Calu3 (cell line): Measurements from ENCODE around the gene ELMOD3. TPM values are rescaled to one million over a fixed set of nuclear protein-coding genes. Genes with fewer than 3 reads are reported as not detected.

Source experiments
- BruUV-seq: library from RNA; stranded (reverse); fragments of 400-500 nt; replicated peaks from 2 replicates; lab custom pipeline; 2021; lab: Mats Ljungman, UMichigan
- CTCF ChIA-PET: fragments of 300-600 bp; sonication (Branson Sonifier 250); formaldehyde crosslinking; loops from one replicate; lab custom pipeline; 2022; ENCODE audit warnings: antibody characterized with exemption; lab: Charles Lee
- DNase-seq: peaks from one replicate; pipeline ENCODE4 v3.0.0; 2022
- H3K27ac Mint-ChIP-seq: one replicate; pipeline ENCODE4 v1.8.0; 2022; ENCODE audit warnings: mixed read lengths; ENCODE audit not compliant: unreplicated experiment
- H3K27me3 Mint-ChIP-seq: one replicate; pipeline ENCODE4 v1.8.0; 2022; ENCODE audit warnings: mixed read lengths; ENCODE audit not compliant: unreplicated experiment
- H3K36me3 Mint-ChIP-seq: one replicate; pipeline ENCODE4 v1.8.0; 2022; ENCODE audit warnings: mild to moderate bottlenecking, moderate library complexity, mixed read lengths; ENCODE audit not compliant: insufficient read depth, unreplicated experiment
- H3K4me1 Mint-ChIP-seq: one replicate; pipeline ENCODE4 v1.8.0; 2022; ENCODE audit warnings: mild to moderate bottlenecking, low read depth, mixed read lengths; ENCODE audit not compliant: unreplicated experiment
- H3K4me3 Mint-ChIP-seq: one replicate; pipeline ENCODE4 v1.8.0; 2022; ENCODE audit warnings: mild to moderate bottlenecking, low read depth, moderate library complexity, mixed read lengths; ENCODE audit not compliant: unreplicated experiment
- H3K9me3 Mint-ChIP-seq: one replicate; pipeline ENCODE4 v1.8.0; 2022; ENCODE audit warnings: low read depth, mixed read lengths; ENCODE audit not compliant: unreplicated experiment
- intact Hi-C: fragments of 100-400 bp; cut with micrococcal nuclease; formaldehyde crosslinking; loops from one replicate; pipeline ENCODE4 v1.10.0; 2022; ENCODE audit not compliant: unreplicated experiment
- total RNA-seq: library from RNA; stranded (reverse); gene quantifications from 2 replicates; pipeline ENCODE4 v1.2.3, GENCODE V29; 2022
- TF ChIP-seq, protein P1 (sequence below): fragments of 200-600 bp; IDR thresholded peaks from one replicate; pipeline ENCODE4 v1.8.0; 2022; ENCODE audit warnings: antibody characterized with exemption; ENCODE audit not compliant: unreplicated experiment

Gene ELMOD3
- total RNA-seq, 1 experiment from 2014 or later: 12.9 TPM

DNA sequence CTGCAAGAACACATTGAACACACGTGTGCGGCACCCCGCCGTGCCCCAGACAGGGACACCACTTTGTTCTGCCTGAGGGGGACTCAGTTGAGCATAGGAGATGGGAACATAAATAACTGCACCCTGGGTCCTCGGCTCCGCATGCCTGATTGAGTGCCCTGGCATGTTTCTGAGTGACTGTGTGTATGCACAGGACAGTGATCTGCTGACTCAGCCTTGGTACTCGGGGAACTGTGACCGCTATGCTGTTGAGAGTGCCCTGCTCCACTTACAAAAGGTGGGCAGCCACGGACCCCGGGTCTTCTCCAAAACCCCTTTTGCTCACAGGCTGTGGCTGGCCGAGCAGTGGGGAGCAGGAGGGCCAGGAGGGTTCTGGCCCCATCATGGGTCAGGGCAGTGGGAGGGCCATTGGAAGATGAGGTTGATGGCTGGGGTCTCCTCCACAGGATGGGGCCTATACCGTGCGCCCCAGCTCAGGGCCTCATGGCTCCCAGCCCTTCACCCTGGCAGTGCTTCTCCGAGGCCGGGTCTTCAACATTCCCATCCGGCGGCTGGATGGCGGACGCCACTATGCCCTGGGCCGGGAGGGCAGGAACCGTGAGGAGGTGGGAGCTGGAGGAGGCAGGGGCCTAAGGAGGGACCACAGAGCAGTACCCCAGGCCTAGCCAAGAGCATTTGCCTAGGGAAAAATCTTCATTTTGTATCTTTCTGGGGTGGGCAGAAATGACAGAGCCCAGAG is 80.8 kb downstream of the ELMOD3 start:
- BruUV-seq: no TSS peak
- H3K27ac Mint-ChIP-seq: no peak overlapping the region
- TF ChIP-seq, protein P1, sequence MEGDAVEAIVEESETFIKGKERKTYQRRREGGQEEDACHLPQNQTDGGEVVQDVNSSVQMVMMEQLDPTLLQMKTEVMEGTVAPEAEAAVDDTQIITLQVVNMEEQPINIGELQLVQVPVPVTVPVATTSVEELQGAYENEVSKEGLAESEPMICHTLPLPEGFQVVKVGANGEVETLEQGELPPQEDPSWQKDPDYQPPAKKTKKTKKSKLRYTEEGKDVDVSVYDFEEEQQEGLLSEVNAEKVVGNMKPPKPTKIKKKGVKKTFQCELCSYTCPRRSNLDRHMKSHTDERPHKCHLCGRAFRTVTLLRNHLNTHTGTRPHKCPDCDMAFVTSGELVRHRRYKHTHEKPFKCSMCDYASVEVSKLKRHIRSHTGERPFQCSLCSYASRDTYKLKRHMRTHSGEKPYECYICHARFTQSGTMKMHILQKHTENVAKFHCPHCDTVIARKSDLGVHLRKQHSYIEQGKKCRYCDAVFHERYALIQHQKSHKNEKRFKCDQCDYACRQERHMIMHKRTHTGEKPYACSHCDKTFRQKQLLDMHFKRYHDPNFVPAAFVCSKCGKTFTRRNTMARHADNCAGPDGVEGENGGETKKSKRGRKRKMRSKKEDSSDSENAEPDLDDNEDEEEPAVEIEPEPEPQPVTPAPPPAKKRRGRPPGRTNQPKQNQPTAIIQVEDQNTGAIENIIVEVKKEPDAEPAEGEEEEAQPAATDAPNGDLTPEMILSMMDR: no peak
- CTCF ChIA-PET: no interaction called here
- no peaks in the 10 kb centered on the region for H3K27me3 Mint-ChIP-seq
- no peak for DNase-seq
- H3K4me1 Mint-ChIP-seq: peaks cover 28% of the 10 kb centered on the region
- intact Hi-C loops: loop anchor here (5.0 kb wide), 1 partner anchor 102 kb away; the partner anchor contains the start of gene MAT2A
- H3K9me3 Mint-ChIP-seq: no peaks in the 10 kb centered on the region
- no peak overlapping the region for H3K4me3 Mint-ChIP-seq
- peaks cover 21% of the 10 kb centered on the region for H3K36me3 Mint-ChIP-seq

DNA sequence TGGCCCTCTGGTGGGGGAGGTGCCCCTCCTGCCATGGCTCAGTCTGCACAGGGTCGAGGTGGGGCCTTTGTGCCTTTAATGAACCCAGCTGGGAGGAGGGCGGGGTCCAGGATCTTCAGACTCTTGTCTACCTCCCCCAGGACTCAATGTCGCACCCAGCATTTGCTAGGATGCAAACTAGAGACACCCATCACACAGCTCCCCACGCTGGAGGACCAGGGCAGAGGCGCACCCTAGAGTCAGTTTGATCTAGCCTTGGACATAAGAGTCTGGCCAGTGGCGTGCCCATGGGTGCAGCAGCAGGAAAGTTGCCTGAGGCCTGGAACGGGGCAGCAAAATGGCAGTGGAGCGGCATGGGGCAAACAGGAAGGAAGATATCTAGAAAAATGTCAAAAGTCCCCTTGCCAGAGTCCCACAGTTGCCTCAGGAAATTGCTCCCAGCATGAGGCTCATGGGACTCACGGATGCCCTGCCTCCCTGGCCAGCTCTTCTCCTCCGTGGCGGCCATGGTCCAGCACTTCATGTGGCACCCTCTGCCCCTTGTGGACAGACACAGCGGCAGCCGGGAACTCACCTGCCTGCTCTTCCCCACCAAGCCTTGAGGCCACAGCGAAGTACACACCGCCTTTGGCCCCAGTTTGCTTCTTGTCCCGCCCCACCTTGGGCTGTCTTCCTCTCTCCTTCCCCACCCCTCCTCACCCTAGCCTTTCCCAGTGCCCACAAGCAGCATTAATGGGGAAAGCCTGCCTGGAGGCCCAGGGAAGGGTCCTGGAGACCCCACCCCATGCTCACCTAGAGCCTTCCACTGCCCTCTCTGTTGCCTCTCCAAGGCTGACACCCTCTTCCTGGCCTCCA is 81.6 kb downstream of the ELMOD3 start:
- intact Hi-C loops: loop anchor here (5.0 kb wide), 1 partner anchor 101 kb away; the partner anchor contains the start of gene MAT2A
- Mint-ChIP-seq H3K27me3 (no peaks in the 10 kb centered on the region), H3K4me3 (no peak overlapping the region), H3K4me1 (peaks cover 28% of the 10 kb centered on the region), H3K36me3 (peaks cover 21% of the 10 kb centered on the region), H3K27ac (no peak overlapping the region), H3K9me3 (no peaks in the 10 kb centered on the region)
- TF ChIP-seq, protein P1: no peak
- no TSS peak for BruUV-seq
- CTCF ChIA-PET: no interaction called here
- DNase-seq: no peak

DNA sequence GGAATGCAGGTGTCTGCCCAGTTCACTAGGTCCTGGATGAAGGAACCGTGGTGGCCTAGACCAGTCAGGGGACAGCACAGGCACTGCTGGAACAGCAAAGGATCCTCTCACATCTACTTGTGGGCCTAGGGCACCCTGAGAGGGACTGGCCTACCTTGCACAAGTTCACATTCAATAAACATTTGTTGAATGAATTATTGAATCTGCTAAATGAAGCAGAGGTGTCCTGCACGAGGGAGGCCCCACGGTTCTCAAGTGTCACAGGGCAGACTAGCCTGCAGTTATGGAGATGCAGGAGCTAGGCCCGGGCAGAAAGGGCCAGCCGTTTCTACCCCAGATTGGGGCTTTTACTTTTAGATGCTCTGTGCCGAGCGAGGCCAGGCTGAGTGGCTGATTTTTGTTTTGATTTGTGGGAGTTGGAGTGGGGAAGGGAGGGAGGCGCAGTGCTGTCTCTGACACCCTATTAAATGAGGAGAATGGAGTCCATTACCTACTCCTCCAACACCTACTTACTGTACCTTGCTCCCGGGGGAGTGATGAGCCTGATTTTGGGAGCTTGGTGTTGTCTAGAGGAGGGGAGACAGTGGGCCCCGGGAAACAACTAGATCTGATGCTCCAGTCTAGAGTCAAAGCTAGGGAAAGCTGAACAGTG is 82.4 kb downstream of the ELMOD3 start:
- CTCF ChIA-PET: interaction anchor here (0.7 to 0.9 kb wide), 3 partner anchors 68 to 102 kb away, joined by 3 to 8 read pairs (median 5); partner anchors contain the start of gene MAT2A
- no peaks in the 10 kb centered on the region for H3K27me3 Mint-ChIP-seq
- DNase-seq: no peak
- H3K36me3 Mint-ChIP-seq: peaks cover 21% of the 10 kb centered on the region
- peak overlapping the region; percentile 87 for H3K27ac Mint-ChIP-seq
- intact Hi-C loops: loop anchor here (5.0 kb wide), 1 partner anchor 100 kb away; the partner anchor contains the start of gene MAT2A
- H3K9me3 Mint-ChIP-seq: no peaks in the 10 kb centered on the region
- H3K4me1 Mint-ChIP-seq: peaks cover 28% of the 10 kb centered on the region
- H3K4me3 Mint-ChIP-seq: peak overlapping the region; percentile 62
- TF ChIP-seq, protein P1: no peak
- no TSS peak for BruUV-seq
